Measurements from ENCODE around the gene NHEJ1. TPM values are rescaled to one million over a fixed set of nuclear protein-coding genes. Genes with fewer than 3 reads are reported as not detected.
A peak's percentile ranks its signal among the peaks of the same experiment; 100 is the strongest.

The NHEJ1 gene
- total RNA-seq, 1 donor = 21.7 TPM

DNA sequence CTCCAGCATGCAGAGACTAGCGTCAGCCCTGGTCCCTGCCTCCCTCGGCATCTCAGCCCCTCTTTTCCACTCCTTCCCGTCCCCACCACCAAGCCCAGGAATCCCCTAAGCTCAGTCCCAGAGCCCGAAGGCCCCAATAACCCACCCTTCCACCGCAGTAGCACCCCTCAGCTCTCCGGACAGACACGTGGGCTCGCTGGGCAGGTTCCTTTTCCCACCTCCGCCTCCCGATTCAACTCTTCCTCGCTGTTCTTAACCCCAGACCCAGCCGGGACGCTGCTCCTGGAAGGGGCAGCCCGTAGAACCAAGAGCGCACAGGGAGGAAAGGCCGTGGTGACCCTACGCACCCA lies 101.3 kb downstream of the NHEJ1 start:
- Histone ChIP-seq H3K9me3 (ENCODE audit: low read depth, low read length) (no peaks in the 10 kb centered on the region), H3K4me1 (ENCODE audit: insufficient read depth, low read length) (no peaks in the 10 kb centered on the region), H3K4me3 (ENCODE audit: insufficient read depth, low read length) (no peak overlapping the region), H3K27ac (ENCODE audit: low read depth, low read length) (no peak overlapping the region), H3K27me3 (ENCODE audit: insufficient read depth, low read length) (peaks cover 75% of the 10 kb centered on the region), H4K20me1 (ENCODE audit: insufficient read depth, low read length) (no peaks in the 10 kb centered on the region), H2AFZ (ENCODE audit: low read length) (no peak overlapping the region), H3K36me3 (ENCODE audit: insufficient read depth, low read length) (no peaks in the 10 kb centered on the region), H3K79me2 (ENCODE audit: insufficient read depth, low read length) (no peaks in the 10 kb centered on the region), H3K4me2 (ENCODE audit: insufficient read depth, low read length) (no peak overlapping the region)
- TF ChIP-seq CTCF (IDR thresholded peaks at IDR 0.05; ENCODE audit: extremely low read depth, low read depth, low read length) = no peak
- DNase-seq (ENCODE audit: insufficient read length, low spot score, missing footprints) = no peak

DNA sequence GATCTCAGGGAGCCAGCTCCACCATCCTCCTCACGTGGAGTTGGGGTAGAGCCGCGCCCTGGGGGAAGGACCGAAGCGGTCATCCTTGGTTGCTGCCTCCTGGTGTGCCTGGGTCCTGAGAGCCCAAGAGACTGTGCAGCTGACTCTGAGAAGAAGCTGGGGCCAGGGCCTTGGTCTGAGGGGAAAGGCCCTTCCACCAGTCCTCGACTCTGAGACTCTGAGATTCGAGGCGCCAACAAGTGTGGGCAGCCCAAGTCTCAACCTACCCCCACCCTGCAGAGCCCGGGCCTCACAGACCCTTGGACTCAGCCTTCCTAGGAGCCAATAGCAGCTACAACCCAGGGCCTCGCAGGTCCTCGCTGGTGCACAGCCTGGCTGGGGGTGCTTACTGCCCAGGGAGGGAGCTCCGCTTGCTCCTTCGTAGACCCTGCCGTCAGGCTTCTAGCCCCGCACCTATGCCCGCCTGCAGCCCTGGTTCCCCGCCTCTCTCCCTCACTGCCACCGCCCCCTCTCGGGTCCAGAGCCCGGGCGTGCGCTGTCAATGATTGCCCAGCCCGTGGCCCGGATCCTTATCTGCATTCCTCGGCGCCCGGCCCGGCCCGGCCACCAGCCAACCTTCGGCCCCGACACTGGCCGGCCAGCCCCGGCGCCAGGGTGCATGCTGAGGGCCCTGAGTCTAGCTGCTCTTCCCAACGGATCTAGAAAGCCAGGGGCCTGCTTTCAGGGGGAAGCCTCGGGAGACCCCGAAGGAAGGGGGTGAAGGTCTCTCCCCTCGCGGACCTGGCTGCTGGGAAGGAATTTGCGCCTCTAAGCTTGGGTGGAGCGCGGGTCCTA lies 101.9 kb downstream of the NHEJ1 start:
- Histone ChIP-seq H3K79me2 (ENCODE audit: insufficient read depth, low read length) (no peaks in the 10 kb centered on the region), H4K20me1 (ENCODE audit: insufficient read depth, low read length) (no peaks in the 10 kb centered on the region), H3K36me3 (ENCODE audit: insufficient read depth, low read length) (no peaks in the 10 kb centered on the region), H3K4me2 (ENCODE audit: insufficient read depth, low read length) (no peak overlapping the region), H3K27me3 (ENCODE audit: insufficient read depth, low read length) (peaks cover 77% of the 10 kb centered on the region), H3K9me3 (ENCODE audit: low read depth, low read length) (no peaks in the 10 kb centered on the region), H3K4me3 (ENCODE audit: insufficient read depth, low read length) (no peak overlapping the region), H3K27ac (ENCODE audit: low read depth, low read length) (no peak overlapping the region), H2AFZ (ENCODE audit: low read length) (no peak overlapping the region), H3K4me1 (ENCODE audit: insufficient read depth, low read length) (no peaks in the 10 kb centered on the region)
- TF ChIP-seq CTCF (IDR thresholded peaks at IDR 0.05; ENCODE audit: extremely low read depth, low read depth, low read length) = no peak
- DNase-seq (ENCODE audit: insufficient read length, low spot score, missing footprints) = peak; percentile 95

DNA sequence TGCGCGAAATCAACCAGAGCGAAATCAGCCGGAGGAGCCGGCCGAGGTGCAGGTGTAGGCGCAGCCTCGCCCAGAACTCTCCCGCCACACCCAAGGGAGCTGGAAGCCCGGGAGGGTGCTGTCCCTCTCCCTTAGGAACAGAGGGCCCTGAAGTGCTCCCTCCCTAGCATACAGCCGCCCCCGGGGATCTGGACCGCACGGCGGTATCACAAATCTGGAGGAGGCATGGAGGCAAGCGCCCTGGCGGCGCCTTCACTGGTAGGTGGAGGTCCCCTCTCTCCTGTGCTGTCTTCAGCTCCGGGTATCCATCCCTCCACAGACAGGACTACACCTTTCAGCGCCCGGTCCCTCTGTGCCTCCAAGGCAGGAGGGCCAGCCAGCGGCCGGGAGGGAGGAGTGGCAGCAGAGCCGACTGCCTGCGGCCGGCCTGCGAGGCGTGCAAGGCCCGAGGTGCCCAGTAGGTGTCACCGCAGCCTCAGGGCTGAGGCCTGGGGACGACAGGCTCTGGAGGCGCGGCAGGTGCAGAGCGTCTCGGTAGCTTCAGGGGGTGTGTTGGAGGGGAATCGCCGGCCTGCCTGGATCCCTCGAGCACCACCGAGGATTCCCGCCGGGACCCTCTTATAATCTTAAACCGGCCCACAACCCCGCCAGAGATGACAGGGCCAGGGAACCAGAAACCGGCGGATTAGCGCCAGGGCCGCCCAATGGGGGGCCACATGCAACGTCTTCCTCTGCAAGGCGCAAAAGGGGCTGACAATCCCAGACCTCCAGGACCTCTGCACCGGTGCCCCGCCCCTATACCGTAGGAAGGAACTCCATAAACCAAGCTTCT lies 102.7 kb downstream of the NHEJ1 start:
- Histone ChIP-seq H3K9me3 (ENCODE audit: low read depth, low read length) (no peaks in the 10 kb centered on the region), H2AFZ (ENCODE audit: low read length) (no peak overlapping the region), H3K27me3 (ENCODE audit: insufficient read depth, low read length) (peaks cover 73% of the 10 kb centered on the region), H3K4me1 (ENCODE audit: insufficient read depth, low read length) (no peaks in the 10 kb centered on the region), H4K20me1 (ENCODE audit: insufficient read depth, low read length) (no peaks in the 10 kb centered on the region), H3K4me2 (ENCODE audit: insufficient read depth, low read length) (peak overlapping the region; percentile 32), H3K4me3 (ENCODE audit: insufficient read depth, low read length) (no peak overlapping the region), H3K36me3 (ENCODE audit: insufficient read depth, low read length) (no peaks in the 10 kb centered on the region), H3K27ac (ENCODE audit: low read depth, low read length) (no peak overlapping the region), H3K79me2 (ENCODE audit: insufficient read depth, low read length) (no peaks in the 10 kb centered on the region)
- TF ChIP-seq CTCF (IDR thresholded peaks at IDR 0.05; ENCODE audit: extremely low read depth, low read depth, low read length) = peak; percentile 76
- DNase-seq (ENCODE audit: insufficient read length, low spot score, missing footprints) = peak; percentile 98

Measured in osteoblast (primary cell).